Glutamatergic neuron (in vitro differentiated cells): ENCODE results near the gene ADGRL3. TPM values are rescaled to one million over a fixed set of nuclear protein-coding genes. Genes with fewer than 3 reads are reported as not detected.
A peak's percentile ranks its signal among the peaks of the same experiment; 100 is the strongest.
"Not testable (repeated sequence)": the region's sequence is repeated elsewhere in the genome, so short reads cannot be mapped to it uniquely, and the experiment has no call there.

ENCODE experiments used
- DNase-seq: peaks from one replicate; pipeline ENCODE4 v3.0.0; 2022
- H3K27ac Mint-ChIP-seq: one replicate; pipeline ENCODE4 v1.8.0; 2020; ENCODE audit warnings: mild to moderate bottlenecking, mixed read lengths, inconsistent platforms; ENCODE audit not compliant: unreplicated experiment
- H3K27me3 Mint-ChIP-seq: one replicate; pipeline ENCODE4 v1.8.0; 2020; ENCODE audit warnings: mild to moderate bottlenecking, moderate library complexity, mixed read lengths, inconsistent platforms; ENCODE audit not compliant: unreplicated experiment
- H3K36me3 Mint-ChIP-seq: one replicate; pipeline ENCODE4 v1.8.0; 2020; ENCODE audit warnings: mild to moderate bottlenecking, mixed read lengths, inconsistent platforms; ENCODE audit not compliant: unreplicated experiment
- H3K4me1 Mint-ChIP-seq: one replicate; pipeline ENCODE4 v1.8.0; 2020; ENCODE audit warnings: mild to moderate bottlenecking, low read depth, mixed read lengths, inconsistent platforms; ENCODE audit not compliant: unreplicated experiment
- H3K4me3 Mint-ChIP-seq: one replicate; pipeline ENCODE4 v1.8.0; 2020; ENCODE audit warnings: mild to moderate bottlenecking, mixed read lengths, inconsistent platforms; ENCODE audit not compliant: unreplicated experiment
- H3K9me3 Mint-ChIP-seq: one replicate; pipeline ENCODE4 v1.8.0; 2020; ENCODE audit warnings: mild to moderate bottlenecking, moderate library complexity, mixed read lengths, inconsistent platforms; ENCODE audit not compliant: unreplicated experiment
- total RNA-seq: library from RNA; stranded (reverse); fragmentation: NEBNext Ultra II Directional; extraction: Animal tissue kit (Norgen Biotek cat#: 25700); gene quantifications from one replicate; pipeline ENCODE4 v1.2.1, GENCODE V29; 2021; ENCODE audit not compliant: unreplicated experiment
- TF ChIP-seq, protein P1 (sequence below): fragments of 200-600 bp; sonication (generic); IDR thresholded peaks from one replicate; pipeline ENCODE4 v1.5.0; 2021; ENCODE audit not compliant: partially characterized antibody, unreplicated experiment

ADGRL3 gene
- total RNA-seq, 1 donor from 2014 or later, result 193 TPM

DNA sequence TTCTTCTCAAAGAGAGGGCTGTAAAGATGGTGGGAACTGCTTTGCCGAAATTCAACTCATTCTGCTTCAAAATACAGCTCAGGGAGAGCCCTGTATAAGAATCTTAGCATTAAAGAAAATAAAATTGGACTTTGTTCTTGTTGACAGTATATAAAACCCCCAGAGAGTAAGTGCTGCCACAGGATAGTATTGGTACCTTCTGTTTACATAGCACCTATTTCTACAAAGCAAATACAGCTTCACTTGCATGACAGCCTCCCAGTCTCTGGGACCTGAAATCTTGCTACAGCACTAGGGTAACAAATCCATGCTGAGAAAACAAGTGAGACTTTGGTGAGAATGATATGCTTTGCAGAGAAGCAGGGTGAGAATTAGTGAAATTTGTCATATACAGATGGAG lies 428.6 kb downstream of the ADGRL3 start:
- H3K4me3 Mint-ChIP-seq, result no peak overlapping the region
- no peak overlapping the region for H3K27ac Mint-ChIP-seq
- DNase-seq, result no peak
- no peaks in the 10 kb centered on the region for H3K27me3 Mint-ChIP-seq
- no peaks in the 10 kb centered on the region for H3K36me3 Mint-ChIP-seq
- peaks cover 3% of the 10 kb centered on the region for H3K9me3 Mint-ChIP-seq
- TF ChIP-seq, protein P1, sequence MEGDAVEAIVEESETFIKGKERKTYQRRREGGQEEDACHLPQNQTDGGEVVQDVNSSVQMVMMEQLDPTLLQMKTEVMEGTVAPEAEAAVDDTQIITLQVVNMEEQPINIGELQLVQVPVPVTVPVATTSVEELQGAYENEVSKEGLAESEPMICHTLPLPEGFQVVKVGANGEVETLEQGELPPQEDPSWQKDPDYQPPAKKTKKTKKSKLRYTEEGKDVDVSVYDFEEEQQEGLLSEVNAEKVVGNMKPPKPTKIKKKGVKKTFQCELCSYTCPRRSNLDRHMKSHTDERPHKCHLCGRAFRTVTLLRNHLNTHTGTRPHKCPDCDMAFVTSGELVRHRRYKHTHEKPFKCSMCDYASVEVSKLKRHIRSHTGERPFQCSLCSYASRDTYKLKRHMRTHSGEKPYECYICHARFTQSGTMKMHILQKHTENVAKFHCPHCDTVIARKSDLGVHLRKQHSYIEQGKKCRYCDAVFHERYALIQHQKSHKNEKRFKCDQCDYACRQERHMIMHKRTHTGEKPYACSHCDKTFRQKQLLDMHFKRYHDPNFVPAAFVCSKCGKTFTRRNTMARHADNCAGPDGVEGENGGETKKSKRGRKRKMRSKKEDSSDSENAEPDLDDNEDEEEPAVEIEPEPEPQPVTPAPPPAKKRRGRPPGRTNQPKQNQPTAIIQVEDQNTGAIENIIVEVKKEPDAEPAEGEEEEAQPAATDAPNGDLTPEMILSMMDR, result no peak
- H3K4me1 Mint-ChIP-seq, result no peaks in the 10 kb centered on the region

DNA sequence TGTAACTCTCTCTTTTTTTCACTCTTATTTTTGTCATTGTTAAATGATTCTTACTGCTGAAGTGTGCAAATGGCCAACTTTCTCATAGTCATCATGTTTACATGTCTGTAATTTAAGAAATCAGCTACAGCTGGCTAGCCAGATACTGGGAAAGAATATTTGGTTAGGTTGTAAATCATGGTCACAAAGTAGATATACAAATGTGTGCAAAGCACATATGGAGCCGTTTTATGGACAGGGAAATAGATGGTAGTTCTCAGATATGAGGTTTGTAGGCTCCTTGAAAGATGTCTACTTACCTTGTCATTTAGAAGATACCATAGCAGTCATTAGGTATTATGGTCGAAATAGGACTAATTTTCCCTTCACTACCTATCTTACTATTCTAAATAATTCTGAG lies 430.4 kb downstream of the ADGRL3 start:
- Mint-ChIP-seq H3K4me3 (no peak overlapping the region), H3K36me3 (no peaks in the 10 kb centered on the region), H3K4me1 (no peaks in the 10 kb centered on the region), H3K9me3 (peaks cover 3% of the 10 kb centered on the region), H3K27me3 (no peaks in the 10 kb centered on the region), H3K27ac (no peak overlapping the region)
- TF ChIP-seq, protein P1, result no peak
- no peak for DNase-seq

DNA sequence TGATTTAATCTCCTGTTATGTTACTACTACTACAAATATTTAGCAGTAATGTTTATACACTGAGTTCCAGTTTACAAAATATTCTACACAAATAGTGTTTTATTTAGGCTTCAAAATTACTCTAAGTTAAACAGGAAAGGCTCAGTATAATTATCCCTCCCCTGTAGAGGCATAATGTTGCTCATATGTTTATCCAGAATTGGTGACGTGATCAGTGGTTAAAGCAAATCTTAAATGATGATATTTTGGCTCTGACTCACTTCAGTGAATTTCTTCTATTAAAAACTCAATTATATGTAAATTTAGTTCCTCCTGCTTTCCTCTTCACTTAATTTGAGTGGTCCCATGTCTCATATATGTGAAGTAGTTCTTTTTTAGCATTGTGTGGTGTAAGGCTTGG lies 438.5 kb downstream of the ADGRL3 start:
- TF ChIP-seq, protein P1, result no peak

DNA sequence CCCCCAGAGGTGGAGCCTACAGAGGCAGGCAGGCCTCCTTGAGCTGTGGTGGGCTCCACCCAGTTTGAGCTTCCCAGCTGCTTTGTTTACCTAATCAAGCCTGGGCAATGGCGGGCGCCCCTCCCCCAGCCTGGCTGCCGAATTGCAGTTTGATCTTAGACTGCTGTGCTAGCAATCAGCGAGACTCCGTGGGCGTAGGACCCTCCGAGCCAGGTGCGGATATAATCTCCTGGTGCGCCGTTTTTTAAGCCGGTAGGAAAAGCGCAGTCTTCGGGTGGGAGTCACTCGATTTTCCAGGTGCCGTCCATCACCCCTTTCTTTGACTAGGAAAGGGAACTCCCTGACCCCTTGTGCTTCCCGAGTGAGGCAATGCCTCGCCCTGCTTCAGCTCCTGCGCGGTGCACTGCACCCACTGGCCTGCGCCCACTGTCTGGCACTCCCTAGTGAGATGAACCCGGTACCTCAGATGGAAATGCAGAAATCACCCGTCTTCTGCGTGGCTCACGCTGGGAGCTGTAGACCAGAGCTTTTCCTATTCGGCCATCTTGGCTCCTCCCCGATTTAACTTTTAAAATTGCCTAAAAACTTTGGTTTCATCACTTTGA lies 446.7 kb downstream of the ADGRL3 start:
- not testable (repeated sequence) for H3K9me3 Mint-ChIP-seq, H3K4me1 Mint-ChIP-seq, H3K36me3 Mint-ChIP-seq, H3K27me3 Mint-ChIP-seq
- H3K4me3 Mint-ChIP-seq, result peak overlapping the region; percentile 1
- DNase-seq, result peak; percentile 39
- peak overlapping the region; percentile 91 for H3K27ac Mint-ChIP-seq

More for the DNA sequence above, 438.5 kb downstream of the ADGRL3 start:
- no peak for DNase-seq
- Mint-ChIP-seq H3K4me1 (no peaks in the 10 kb centered on the region), H3K27ac (no peak overlapping the region), H3K36me3 (no peaks in the 10 kb centered on the region), H3K9me3 (peaks cover 1% of the 10 kb centered on the region), H3K27me3 (no peaks in the 10 kb centered on the region), H3K4me3 (no peak overlapping the region)

DNA sequence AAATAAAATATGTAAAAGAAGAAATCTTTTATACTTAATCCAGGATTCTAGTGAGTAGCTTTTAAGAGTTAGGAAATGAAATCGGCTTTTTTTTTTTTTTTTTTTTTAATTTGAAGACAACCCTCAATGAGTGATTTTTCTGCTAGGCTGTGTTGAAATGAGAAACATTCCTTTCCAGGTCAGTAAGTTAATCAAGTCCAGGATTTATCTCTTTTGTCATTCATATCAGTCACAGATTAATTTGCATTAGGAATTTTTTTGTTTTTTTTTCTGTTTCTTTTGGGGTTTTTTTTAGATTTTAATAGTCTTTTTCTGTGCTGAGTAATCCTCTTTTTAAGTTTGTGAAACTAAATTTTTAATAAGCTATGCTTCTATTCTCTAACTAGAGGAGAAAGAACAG lies 448.1 kb downstream of the ADGRL3 start:
- no peak overlapping the region for H3K27ac Mint-ChIP-seq
- H3K4me1 Mint-ChIP-seq, result peaks cover 8% of the 10 kb centered on the region
- H3K27me3 Mint-ChIP-seq, result no peaks in the 10 kb centered on the region
- no peak for DNase-seq
- TF ChIP-seq, protein P1, result no peak
- H3K9me3 Mint-ChIP-seq, result peaks cover 3% of the 10 kb centered on the region
- no peaks in the 10 kb centered on the region for H3K36me3 Mint-ChIP-seq
- H3K4me3 Mint-ChIP-seq, result no peak overlapping the region
